Hippocampal formation (tissue), 2 donors: ENCODE measurements around the gene TUG1.

Experiments used
- DNase-seq, 2 donors: peaks; one replicate each; lab custom pipeline; 2025; lab: John Stamatoyannopoulos, UW

TUG1 gene

DNA sequence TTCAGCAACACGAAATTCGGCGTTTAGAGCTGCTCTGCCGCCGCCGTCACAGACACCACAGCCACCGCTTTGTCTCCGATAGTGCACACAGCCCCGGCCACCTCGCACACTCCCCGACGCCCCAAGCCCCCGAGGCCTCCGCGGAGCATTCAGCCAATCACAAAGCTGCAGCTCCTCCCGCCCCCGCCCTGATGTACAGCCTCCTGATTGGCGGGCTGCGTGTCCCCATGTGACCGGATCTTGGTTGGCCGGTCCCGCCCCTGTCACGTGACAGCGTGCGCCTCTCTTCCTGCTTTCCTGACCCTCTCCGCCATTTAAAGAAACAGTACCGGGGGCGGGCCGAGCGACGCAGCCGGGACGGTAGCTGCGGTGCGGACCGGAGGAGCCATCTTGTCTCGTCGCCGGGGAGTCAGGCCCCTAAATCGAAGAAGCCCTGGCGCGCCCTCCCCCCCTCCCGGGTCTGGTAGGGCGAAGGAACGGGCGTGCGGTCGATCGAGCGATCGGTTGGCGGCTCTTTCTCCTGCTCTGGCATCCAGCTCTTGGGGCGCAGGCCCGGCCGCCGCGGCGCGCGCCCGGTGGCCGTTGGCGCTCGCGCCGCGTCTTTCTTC lies at the start of gene TUG1:
TUG1 (plus strand) TSS at position 342 of the 608 bp plus-strand sequence.
- peak; percentile 94 to 99 for DNase-seq

DNA sequence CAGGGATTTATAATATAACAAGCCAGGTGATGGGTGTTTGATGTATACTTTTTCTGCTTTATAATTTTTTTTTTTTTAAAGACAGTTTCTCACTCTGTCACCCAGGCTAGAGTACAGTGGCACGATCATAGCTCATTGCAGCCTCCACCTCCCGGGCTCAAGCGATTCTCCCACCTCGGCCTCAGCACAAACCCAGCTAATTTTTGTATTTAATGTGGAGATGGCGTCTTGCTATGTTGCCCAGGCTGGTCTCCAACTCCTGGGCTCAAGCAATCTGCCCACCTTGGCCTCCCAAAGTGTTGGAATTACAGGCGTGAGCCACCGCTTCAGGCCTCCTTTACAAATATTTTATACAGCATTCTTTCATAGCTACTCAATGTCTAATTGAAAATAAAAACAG lies 49.1 kb upstream of the TUG1 start:
- DNase-seq, result no peak

GRCh38 chr22:30920407-30920806 lies 48.7 kb upstream of the TUG1 start:
- DNase-seq, result peak; percentile 32 to 50

GRCh38 chr22:30921108-30921507 lies 48.0 kb upstream of the TUG1 start:
- DNase-seq, result no peak

DNA sequence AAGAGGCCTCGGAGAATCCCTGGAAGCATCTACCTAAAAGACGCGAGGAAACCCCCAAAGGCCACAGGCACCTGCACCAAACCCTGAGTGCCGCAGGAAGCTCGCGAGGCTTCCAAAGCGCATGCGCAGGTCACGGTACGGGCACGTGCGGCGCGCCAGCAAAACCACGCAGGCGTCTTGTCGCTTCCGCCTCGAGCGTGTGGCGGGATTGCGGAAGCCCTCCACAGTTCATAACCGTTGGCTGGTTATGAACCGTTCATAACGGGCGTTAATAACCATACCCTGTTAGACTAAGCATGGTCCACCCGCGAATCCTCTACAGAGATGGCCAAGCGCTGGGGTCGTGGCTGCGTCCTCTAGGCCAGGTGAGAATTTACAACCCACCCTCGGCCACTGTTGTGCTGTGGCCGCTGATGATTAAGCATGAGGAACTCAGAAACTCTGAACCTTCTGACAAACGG lies 46.9 kb upstream of the TUG1 start:
- peak in 1 of 2 donors; percentile 24 for DNase-seq

GRCh38 chr22:30923168-30923900 lies 45.7 kb upstream of the TUG1 start:
- no peak for DNase-seq

DNA sequence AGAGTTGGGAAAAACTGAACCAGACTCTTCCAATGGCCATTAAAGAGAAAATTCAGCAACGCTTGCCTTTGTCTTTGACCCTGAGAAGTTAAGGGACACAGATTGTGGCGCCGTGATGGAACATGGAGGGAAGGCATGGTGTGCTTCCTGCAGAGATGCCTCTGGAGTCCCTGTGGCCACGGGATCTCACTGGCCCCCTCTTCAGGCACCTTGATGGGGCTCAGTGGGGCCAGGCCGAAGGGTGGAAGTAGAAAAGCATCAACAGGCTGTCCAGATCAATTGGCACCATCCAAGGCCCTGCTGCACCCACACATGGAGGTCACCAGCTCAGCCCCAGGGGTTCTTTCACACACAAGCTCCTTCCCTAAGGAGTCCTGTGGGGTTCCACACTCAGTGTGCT lies 43.4 kb upstream of the TUG1 start:
- DNase-seq, result no peak

GRCh38 chr22:30926706-30927105 lies 42.4 kb upstream of the TUG1 start:
- no peak for DNase-seq

- no peak for DNase-seq
These were observed 41.3 kb upstream of the TUG1 start for GRCh38 chr22:30927806-30928205.

DNA sequence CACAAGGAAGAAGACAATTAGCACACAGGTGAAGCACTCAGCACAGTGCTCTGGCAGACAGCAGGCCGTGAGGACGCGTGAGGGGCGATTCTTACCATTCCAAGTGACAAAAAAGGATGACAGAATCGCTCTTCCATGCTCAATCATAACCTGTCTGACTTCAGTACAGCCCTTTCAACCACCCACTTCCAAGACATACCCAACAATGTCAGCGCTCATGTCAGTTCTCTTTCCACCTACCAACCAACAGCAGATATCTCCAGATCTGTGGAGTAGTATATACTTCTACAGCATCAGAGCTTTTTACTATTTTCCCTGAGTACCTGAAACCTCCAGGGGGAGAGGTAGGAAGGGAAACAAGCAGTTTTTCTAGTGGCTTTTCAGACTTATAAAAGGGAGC lies 40.7 kb upstream of the TUG1 start:
- no peak for DNase-seq

GRCh38 chr22:30930228-30930627 lies 38.8 kb upstream of the TUG1 start:
- DNase-seq, result no peak

DNA sequence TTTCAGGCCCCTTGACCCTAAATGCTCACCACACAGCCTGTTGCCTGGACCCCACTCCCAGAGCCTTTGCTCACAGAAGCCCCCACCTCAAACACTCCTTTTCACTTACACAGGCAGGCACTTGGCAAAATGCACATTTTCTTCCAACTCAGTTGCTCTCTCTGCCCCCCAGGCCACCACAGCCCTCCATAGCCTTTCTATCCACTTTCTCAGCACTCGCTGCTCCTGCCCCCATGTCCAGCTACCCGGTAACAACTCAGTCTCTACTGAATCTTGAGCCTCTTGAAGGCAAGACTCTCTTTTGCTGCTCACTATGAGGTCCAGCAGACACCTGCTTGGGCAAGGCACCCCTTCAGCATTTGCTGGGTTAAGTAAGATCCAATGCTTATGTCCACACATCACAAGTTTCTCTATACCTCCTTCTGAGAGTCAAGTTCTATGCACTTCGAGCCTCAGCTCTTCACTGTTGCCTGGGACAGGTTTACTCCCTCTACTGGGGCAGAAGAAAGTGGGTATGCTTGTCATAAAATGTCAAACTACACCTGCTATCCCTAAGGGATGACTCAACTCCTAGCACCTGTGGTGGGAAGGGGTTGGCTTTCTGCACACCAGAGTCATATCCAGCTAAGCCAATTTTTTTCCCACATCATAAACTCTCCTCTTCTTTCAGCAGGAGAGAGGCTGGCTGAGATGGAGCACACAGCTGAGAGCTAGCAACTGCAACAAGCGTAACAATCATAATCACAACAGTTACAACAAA lies 37.3 kb upstream of the TUG1 start:
- no peak for DNase-seq

- DNase-seq, result no peak
These were observed 36.4 kb upstream of the TUG1 start for GRCh38 chr22:30932661-30933060.

GRCh38 chr22:30933457-30933856 lies 35.6 kb upstream of the TUG1 start:
- DNase-seq, result no peak

- DNase-seq, result no peak
These were observed 35.0 kb upstream of the TUG1 start for GRCh38 chr22:30934053-30934452.

GRCh38 chr22:30940685-30941362 lies 28.2 kb upstream of the TUG1 start:
- no peak for DNase-seq

DNA sequence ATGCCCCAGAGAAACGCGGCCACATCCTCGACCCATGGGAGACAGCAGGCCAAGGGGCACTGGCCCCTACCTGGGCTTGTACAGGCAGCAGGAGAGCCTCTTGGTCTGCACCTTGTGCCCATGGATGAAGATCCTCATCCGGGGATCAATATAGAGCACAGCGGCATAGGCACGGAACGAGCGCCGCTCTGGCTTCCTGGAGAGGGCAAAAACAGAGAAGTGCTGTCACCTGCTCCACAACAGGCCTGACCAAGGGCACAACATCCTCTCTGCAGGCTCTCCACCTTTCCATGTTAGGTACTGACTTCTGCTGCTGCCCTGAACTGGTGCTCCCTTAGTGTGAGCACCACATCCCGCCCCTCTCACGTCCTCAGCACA lies 27.7 kb upstream of the TUG1 start:
- DNase-seq, result no peak

GRCh38 chr22:30943368-30943767 lies 25.7 kb upstream of the TUG1 start:
- DNase-seq, result no peak

DNA sequence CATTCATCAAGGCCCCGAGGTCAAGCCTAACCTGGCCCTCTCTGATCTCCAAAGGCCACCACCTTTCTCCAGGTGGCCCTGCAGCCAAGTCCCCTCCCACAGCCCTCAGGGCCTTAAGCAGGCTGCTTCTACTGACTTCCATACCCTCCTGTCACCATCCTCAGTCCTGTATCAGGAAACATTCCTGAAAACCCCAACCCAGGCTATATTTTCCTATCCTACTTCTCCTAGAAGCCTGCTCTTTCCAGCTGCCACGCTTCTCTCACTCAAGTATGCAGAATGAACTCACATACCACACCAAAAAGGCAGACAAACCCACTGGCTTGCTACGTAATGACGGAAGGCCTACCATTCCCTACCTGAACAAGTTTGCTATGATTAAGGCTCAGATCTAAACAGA lies 24.1 kb upstream of the TUG1 start:
- no peak for DNase-seq

DNA sequence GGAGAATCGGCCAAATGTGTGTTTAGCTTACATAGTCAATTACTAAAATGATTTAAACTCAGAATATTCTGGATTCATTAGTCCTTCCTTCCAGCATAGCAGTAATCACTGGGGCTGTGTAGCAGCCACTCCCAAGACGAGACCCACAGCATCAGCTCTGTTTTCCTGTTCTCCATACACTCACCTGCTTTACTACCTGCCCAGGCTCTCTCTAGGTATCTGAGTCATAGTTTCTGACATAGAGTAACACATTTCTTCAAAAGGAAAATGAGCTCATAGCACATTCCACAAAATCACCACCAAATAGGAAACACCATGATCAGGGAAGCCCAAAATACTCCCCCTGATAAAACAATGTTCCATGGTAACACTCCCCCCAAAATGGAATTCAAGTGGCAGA lies 23.4 kb upstream of the TUG1 start:
- DNase-seq, result no peak

- no peak for DNase-seq
These were observed 22.7 kb upstream of the TUG1 start for GRCh38 chr22:30946354-30946753.

- peak; percentile 60 to 70 for DNase-seq
These were observed 21.8 kb upstream of the TUG1 start for GRCh38 chr22:30947173-30947815.
